GM19193 (cell line): Measurements from ENCODE around the gene KIAA1671.

Experiments
- POLR2A ChIP-seq: IDR thresholded peaks from 4 replicates; pipeline ENCODE4 v1.6.1; 2011; ENCODE audit not compliant: insufficient read depth, insufficient read length; ENCODE audit errors: extremely low read depth

The KIAA1671 gene

DNA sequence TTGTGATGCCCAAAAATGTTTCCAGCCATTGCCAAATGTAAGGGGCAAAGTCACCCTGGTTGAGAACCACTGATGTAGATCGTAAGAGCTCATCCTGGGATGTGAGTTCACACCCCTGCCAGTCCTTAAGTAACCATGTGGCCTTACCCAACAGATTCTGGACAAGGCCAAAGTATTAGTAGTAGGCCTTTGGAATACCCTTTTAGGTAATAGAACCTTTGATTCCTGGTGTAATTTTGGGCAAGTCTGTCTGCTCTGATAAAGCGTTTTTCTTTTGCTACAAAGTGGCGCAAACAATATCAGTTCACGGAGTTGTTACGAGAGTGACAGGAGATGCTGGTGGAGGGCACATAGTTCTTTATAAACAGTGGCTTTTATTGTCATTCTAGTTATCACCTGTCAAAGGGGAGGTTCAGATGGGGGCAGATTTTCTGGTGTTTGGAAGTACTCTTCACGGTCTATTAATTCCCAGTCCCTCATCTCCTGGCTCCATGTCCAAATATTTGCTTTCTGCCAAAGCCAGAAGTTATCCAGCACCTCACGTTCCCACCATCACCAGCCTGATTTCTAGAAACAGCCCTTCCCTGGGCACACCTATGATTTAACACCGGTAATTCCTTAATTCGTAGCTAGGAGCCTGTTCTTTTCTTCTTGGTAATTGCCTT is 173.3 kb downstream of the KIAA1671 start:
- no peak for TF ChIP-seq POLR2A

DNA sequence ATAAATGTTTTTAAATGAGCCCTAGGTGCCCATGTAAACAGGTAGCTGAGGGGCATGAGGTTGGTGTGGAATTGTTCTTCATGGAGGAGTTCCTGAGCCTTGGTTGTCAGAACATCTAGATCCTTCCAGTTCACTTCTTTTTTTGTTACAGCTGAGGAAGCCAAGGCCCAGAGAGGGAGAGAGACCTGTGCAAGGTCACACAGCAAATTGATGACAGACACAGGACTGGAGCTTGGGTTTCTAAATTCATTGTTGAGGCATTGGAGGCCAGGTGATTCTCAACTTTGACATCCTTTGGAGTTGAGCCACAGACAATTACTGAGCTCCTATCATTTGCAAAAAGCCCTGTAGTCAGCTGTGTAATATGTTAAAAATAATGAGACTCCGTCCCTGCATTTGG is 174.0 kb downstream of the KIAA1671 start:
- no peak for TF ChIP-seq POLR2A

DNA sequence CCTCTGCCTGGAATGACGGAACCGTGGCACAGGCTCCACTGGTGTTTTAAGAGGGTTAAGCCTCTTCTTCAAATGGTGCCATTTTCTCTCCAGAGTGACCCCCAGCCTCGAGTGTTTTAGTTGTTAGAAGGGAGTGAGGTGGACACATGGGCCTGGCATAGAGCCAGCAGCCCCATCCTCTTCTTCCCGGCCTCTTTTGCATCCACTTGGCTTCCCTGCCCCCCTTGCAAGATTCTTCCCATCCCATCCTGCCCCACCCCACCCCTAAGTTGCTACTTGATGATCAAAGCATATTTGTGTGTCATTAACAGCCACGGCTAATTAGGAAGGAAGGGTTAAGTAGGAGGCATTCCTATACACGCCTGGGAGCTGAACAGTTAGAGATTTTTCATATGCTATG is 174.8 kb downstream of the KIAA1671 start:
- no peak for TF ChIP-seq POLR2A

DNA sequence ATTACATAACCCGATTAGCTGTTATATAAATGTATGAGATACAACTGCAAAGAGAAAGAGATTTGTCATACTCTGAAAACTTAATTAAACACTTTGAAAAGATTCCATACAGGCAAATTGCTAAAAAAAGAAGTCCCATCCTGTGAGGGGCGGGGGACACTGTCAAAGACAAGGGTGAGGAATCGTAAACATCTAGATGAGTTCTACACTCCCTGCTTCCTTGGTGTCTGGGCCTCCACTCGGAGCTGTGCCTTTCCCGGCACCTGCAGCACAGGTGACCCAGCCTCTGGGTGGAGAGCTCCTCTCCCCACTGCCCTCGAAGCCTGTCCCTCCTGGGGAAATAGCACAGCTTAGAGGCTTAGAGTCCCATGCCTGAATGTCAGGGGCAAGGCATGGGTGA is 177.9 kb downstream of the KIAA1671 start:
- no peak for TF ChIP-seq POLR2A

DNA sequence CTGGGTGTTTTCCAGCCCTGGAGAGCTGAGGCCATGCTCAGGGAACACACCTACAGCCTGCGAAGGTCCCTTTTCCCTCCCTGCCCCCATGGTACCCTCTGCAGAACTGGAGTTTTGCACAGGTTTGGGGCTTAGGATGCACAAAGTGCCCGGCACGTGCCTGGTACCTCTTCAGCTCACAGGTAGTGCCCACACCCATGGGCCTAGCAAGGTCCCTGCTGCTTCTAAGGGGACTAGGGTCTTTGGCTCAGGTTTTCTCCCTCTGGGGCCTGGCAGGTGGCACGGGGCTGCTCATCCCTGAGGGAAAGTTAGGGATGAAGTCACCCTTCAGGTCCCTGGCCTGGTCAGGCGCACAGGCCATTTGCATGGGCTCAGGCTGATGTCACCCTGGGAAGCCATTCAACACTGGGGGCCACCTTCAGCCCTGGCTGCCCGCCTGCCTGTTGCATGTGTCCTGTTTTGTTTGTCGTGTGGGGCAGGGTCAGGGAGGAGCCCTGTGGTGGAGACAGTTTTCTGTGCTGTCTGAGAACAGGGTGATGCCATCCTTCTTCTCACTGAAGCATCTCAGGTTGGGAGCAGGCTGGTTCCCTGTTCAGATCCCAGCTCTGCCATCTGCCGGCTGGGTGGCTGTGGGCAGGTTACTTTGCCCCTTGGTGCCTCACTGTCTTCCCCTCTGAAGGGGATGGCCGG is 178.8 kb downstream of the KIAA1671 start:
- no peak for TF ChIP-seq POLR2A

DNA sequence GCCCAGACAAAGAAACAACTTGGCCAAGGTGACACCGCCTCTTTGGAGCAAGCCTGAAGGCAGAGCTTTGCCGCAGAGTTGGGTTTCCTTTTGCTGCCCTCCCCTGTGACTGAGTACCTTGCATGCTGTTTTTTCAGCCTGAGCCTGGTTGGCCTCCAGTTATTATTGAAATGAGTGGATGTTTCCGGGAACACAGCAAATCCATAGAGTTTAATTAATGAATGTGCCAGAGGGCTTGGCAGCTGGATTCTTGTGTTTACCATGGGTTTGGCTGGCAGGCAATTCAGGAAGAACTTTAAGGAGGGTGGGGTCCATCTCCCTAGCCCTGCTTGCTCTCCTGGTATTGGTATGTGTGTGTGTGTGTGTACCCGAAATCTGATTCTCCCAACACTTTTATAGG is 181.5 kb downstream of the KIAA1671 start:
- TF ChIP-seq POLR2A, result no peak

DNA sequence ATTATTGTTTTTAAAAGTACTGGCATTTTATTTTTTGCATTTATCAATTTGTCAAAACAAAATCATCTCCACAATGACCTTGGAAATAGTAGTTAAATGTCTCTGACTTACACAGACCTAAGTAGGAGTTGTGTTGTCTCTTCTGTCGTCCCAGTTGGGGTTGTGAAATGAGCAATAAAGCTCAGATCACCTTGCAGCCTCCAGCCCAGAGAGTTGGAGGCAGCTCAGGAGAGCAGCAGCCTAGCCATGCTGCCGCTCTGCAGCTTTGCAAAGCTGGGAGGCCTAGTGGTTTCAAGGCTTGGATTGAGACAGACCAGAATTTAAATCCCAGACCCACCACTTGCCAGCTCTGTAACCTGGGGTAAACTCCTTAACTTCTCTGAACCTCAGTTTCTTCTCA is 181.9 kb downstream of the KIAA1671 start:
- no peak for TF ChIP-seq POLR2A

DNA sequence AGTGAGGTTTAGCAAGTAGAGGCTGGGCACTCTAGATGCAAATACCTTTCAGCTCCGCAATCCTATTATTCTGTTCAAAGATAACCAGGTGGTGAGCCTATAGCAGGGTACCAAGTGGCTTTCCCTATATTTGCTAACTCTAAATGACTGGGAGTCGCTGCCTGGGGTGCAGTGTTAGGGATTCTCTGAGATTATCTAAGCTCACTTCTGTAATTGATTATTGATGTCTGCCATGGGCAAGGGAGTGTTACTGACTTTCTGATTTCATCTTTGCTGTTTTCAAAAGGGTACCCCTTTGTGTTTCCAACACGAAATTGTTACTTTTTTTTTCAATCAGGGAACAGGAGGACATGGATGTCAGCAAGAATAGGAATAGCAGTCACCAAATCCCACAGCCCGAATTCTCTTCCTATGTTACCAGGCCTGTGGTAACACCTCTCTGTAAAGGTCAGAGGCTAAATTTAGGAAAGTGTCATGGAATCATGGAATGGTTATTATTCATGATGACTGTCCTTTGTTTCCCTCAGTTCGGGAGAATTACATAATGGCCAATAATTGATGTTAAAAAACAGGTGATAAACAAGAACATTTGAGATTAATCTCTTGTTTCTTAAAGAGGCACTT is 184.5 kb downstream of the KIAA1671 start:
- no peak for TF ChIP-seq POLR2A

DNA sequence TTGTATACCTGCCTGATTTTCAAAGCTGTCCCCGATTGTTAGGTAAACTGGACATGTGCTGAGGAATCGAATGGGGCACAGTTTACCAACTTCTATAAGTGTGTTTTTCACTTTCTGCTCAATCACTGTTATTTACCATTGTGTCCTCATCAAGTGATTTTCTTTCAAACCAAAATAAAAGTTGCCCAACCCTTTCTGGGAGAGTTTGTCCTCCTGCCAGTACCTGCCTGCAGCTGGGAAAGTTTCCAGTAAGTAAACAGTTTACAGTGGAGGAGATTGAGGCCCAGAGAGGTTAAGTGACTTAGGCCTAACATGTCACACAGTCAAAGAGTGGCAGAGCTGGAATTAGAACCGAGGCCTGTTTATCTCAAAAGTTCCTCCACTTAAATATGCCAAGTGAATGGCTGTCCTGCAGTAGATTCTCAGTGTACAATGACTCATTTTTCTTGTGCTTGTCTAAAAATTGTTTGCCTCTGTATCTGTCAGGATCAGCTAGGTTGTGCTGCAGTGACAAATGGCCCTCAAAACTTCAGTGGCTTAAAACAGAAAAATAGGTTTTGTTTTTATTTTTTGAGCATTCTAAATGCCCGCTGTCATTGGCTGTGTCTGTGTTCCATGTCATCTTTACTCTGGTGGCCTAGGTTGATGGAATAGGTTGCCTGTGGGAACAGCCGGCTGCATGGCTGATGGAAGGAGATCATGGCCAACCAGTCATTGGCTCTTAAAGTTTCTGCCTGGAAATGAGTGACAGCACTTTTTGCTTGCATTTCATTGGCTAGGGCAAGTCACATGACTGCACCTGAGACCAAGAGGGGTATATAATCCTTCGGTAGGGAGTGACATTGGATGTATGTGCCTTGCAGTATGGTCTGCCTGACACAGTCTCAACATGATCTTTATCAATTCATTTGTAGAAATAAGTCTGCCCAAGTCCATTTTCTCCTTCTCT is 185.3 kb downstream of the KIAA1671 start:
- no peak for TF ChIP-seq POLR2A

DNA sequence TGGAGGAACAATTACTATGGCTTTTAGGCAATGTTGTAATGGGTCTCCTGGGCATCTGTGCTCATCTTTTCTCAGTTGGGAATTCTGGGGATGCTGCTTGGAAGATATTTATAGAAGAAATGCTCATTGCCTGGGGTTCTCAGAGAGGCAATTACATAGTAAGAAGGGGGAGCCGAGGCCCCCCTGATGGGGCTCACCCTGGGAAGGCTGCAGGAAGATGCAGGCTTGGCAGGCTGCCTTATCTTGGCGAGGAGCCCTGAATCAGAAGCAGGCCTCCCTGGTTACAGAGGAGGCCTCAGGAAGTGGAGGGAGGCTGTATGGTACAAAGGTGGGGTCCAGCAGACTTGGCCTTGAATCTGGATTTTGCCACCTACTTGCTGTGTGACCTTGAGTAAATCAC is 186.5 kb downstream of the KIAA1671 start:
- TF ChIP-seq POLR2A, result no peak

DNA sequence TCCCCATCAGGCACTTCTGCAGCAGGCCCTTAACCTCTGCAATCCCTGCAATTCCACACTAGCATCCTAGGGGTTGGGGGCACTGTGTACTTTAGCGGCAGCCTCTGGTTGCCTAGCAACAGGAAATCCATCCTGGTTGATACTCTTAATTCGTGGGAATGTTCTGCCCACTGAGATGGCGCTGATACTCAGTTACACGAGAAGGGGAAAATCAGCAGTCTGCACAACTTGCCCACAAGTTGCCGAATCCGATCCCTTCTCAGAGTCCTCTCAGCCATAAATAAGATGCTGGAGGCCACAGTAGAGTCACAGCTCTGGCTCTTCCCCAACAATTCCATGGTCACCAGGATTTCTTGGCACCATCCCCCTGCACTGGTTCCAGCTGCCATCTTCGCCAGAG is 189.6 kb downstream of the KIAA1671 start:
- no peak for TF ChIP-seq POLR2A

DNA sequence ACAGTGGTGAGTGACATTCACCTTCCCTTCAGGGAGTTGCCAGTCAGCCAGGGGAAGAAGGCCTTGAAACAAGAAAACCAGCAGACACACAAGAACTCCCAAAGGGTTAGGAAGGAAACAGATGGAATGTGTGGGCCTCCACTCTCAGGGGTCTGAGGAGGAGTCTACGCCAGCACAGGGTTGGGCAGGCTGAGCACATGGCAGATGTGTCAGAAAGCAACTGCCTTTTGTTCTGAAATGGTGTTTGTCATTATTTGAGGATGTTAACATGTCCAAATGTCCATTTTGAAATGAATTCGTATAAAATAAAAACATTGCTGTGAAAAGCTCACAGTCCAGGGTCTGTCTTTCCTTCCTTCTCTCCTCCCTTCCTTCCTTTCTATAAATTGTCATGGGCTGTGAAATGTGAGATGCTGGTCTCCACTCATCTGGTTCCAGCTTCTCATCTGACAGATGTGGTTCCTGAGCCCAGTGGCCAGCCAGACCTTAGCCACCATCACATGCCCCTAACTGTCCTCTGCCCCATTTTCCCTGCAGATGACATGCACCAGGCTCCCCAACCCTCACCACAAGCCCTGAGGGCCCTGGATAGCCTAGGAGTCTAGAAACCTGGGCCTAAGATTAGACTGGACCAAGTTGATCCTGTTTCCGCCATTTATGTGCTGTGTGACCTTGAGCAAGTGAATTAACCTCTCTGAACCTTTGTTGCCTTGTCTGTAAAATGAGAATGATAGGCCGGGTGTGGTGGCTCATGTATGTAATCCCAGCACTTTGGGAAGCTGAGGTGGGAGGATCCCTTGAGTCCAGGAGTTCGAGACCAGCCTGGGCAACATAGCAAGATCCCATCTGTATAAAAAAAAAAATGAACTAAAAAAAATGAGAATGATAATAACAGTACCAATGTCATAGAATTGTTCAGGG is 190.9 kb downstream of the KIAA1671 start:
- no peak for TF ChIP-seq POLR2A

DNA sequence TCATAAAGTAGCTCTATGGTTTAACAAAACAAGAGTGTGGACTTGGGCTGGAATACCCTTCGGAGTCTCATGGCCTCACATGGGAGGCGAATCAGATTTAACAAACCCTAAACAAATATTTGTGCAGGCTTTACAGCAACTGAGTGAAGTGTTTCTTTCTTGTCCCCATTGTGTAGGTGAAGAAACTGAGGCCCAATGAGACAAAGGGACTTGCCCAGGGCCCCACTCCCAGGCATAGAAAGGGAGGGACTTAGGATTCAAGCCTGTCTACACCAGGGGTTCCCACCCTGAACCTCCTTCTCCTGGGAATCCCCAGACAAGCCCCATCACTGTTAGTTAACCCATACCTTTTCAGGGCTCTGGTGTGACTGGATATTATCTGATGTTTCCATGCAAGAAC is 192.0 kb downstream of the KIAA1671 start:
- no peak for TF ChIP-seq POLR2A

DNA sequence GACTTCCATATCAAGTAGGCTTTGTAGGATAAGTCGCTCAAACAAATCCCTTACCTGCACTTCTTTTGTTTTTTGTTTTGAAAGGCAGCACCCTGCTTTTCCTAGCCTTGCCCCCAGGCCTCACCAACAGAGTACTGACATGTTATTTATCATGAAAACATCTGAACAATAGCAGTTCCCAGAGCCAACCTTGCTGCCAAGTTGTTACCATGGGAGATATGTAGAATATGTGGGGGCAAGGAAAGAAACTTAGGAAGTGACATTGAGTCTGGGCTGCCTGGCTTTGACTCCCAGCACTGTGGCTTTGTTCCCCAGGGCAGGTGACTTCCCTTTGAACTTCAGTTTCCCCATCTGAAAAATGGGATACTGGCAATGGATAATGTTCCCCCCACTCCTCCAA is 193.8 kb downstream of the KIAA1671 start:
- no peak for TF ChIP-seq POLR2A
